Measurements from ENCODE around the gene ITCH.

Gene ITCH

DNA sequence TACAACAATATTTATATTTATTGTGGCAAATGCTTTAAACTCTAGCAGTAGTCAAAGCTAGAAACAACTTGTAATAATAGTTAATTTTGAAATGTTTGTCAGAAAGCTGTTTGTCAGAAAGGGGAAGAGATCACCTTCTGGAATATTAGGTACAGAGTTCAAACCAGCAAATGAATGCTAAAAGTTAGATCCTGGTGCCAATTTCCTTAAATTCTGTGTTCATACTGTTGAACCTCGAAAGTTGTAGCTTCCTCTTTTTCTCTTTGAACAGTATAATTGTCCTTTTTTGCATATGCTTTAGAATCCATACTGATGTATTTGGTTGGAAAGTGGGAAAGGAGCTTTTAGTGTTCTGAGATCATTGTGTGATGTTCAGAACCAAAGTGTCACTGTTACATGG, 22.4 kb downstream of the ITCH start:
- H3K4me3 ChIP-seq (ENCODE audit: control insufficient read depth, low read depth, low read length), result no peak overlapping the region
- TF ChIP-seq, protein P1, sequence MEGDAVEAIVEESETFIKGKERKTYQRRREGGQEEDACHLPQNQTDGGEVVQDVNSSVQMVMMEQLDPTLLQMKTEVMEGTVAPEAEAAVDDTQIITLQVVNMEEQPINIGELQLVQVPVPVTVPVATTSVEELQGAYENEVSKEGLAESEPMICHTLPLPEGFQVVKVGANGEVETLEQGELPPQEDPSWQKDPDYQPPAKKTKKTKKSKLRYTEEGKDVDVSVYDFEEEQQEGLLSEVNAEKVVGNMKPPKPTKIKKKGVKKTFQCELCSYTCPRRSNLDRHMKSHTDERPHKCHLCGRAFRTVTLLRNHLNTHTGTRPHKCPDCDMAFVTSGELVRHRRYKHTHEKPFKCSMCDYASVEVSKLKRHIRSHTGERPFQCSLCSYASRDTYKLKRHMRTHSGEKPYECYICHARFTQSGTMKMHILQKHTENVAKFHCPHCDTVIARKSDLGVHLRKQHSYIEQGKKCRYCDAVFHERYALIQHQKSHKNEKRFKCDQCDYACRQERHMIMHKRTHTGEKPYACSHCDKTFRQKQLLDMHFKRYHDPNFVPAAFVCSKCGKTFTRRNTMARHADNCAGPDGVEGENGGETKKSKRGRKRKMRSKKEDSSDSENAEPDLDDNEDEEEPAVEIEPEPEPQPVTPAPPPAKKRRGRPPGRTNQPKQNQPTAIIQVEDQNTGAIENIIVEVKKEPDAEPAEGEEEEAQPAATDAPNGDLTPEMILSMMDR (conservative IDR thresholded peaks at IDR 0.05; ENCODE audit: control insufficient read depth, insufficient read depth, low read depth, low read length), result no peak
- DNase-seq (ENCODE audit: low read depth), result no peak

DNA sequence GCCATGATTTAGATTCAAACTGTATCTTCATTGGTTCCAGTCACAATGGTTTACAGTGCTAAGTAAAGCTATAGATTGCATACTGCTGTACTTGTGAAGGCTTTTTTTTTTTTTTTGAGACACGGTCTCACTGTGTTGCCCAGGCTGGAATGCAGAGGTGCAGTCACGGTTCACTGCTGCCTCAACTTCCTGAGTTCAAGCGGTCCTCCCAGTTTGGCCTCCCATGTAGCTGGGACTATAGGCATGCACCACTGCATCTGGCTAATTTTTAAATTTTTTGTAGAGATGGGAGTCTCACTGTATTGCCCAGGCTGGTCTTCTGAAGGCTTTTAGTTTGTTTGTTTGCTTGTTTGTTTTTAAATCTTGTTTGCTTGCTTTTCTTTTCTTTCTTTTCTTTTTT, 24.9 kb downstream of the ITCH start:
- no peak overlapping the region for H3K4me3 ChIP-seq (ENCODE audit: control insufficient read depth, low read depth, low read length)
- TF ChIP-seq, protein P1 (conservative IDR thresholded peaks at IDR 0.05; ENCODE audit: control insufficient read depth, insufficient read depth, low read depth, low read length), result no peak
- no peak for DNase-seq (ENCODE audit: low read depth)

DNA sequence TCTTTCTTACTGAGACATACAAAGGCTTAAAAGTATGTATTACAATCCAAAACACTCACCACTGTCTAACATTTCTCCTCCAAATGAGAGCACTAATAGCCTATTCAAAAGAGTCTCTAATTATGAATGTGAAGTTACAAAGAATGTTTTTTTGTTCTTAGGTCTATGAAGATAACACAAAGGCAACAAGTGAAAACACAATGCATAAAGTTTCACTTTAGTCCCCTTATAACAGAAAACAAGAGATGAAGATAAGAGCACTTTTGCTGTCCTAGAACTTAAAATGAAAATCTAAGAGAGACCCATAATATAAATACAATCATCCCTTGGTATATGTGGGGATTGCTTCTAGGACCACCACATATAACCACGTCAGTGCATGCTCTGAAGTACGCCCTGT, 25.6 kb downstream of the ITCH start:
- TF ChIP-seq, protein P1 (conservative IDR thresholded peaks at IDR 0.05; ENCODE audit: control insufficient read depth, insufficient read depth, low read depth, low read length), result no peak
- no peak overlapping the region for H3K4me3 ChIP-seq (ENCODE audit: control insufficient read depth, low read depth, low read length)
- DNase-seq (ENCODE audit: low read depth), result no peak

GRCh38 chr20:34389206-34389953, 26.3 kb downstream of the ITCH start:
- TF ChIP-seq, protein P1 (conservative IDR thresholded peaks at IDR 0.05; ENCODE audit: control insufficient read depth, insufficient read depth, low read depth, low read length), result no peak
- no peak overlapping the region for H3K4me3 ChIP-seq (ENCODE audit: control insufficient read depth, low read depth, low read length)
- DNase-seq (ENCODE audit: low read depth), result peak; percentile 78

- H3K4me3 ChIP-seq (ENCODE audit: control insufficient read depth, low read depth, low read length), result no peak overlapping the region
- no peak for DNase-seq (ENCODE audit: low read depth)
- TF ChIP-seq, protein P1 (conservative IDR thresholded peaks at IDR 0.05; ENCODE audit: control insufficient read depth, insufficient read depth, low read depth, low read length), result no peak
Observed at GRCh38 chr20:34389954-34390555, 27.0 kb downstream of the ITCH start.

GRCh38 chr20:34396408-34396807, 33.3 kb downstream of the ITCH start:
- TF ChIP-seq, protein P1 (conservative IDR thresholded peaks at IDR 0.05; ENCODE audit: control insufficient read depth, insufficient read depth, low read depth, low read length), result no peak
- H3K4me3 ChIP-seq (ENCODE audit: control insufficient read depth, low read depth, low read length), result no peak overlapping the region
- no peak for DNase-seq (ENCODE audit: low read depth)

Data from fibroblast of mammary gland (primary cell).